OCI-LY7 (cell line): ENCODE measurements around the gene HSPBP1. TPM values are rescaled to one million over a fixed set of nuclear protein-coding genes. Genes with fewer than 3 reads are reported as not detected.

Experiments used
- BruUV-seq: library from RNA; stranded (reverse); fragments of 400-500 nt; replicated peaks from 2 replicates; lab custom pipeline; 2021; lab: Mats Ljungman, UMichigan
- CTCF ChIA-PET: fragments of 300-600 bp; sonication (Branson Sonifier 250); formaldehyde crosslinking; loops from one replicate; lab custom pipeline; 2022; ENCODE audit warnings: antibody characterized with exemption; ENCODE audit not compliant: unreplicated experiment; lab: Charles Lee
- POLR2A ChIA-PET: fragments of 300-600 bp; sonication (Branson Sonifier 250); formaldehyde crosslinking; loops from one replicate; lab custom pipeline; 2022; ENCODE audit warnings: antibody characterized with exemption; lab: Charles Lee
- DNase-seq: peaks from one replicate; pipeline ENCODE4 v3.0.0-alpha.2; 2015; ENCODE audit warnings: low spot score
- H2AFZ ChIP-seq: fragments of 200-600 bp; sonication (generic), shearing (Covaris generic); 2 replicates; pipeline ENCODE4 v1.6.1; 2014; ENCODE audit warnings: mild to moderate bottlenecking, antibody characterized with exemption, low read length, moderate library complexity
- H3K27ac ChIP-seq: fragments of 200-600 bp; sonication (generic); 2 replicates; pipeline ENCODE4 v1.5.1; 2014; ENCODE audit warnings: mixed run types, low read depth, mild to moderate bottlenecking, moderate library complexity, low read length, inconsistent platforms; ENCODE audit not compliant: poor library complexity, severe bottlenecking
- H3K36me3 ChIP-seq: fragments of 200-600 bp; sonication (generic); 2 replicates; pipeline ENCODE4 v1.6.1; 2014; ENCODE audit warnings: mild to moderate bottlenecking, antibody characterized with exemption, low read length, moderate library complexity, mixed read lengths; ENCODE audit not compliant: insufficient read depth
- H3K4me1 ChIP-seq: fragments of 200-600 bp; sonication (generic); 2 replicates; pipeline ENCODE4 v1.5.1; 2014; ENCODE audit warnings: mild to moderate bottlenecking, low read length; ENCODE audit not compliant: insufficient read depth, poor library complexity, severe bottlenecking
- H3K4me2 ChIP-seq: fragments of 200-600 bp; sonication (generic); 2 replicates; pipeline ENCODE4 v1.6.1; 2014; ENCODE audit warnings: mild to moderate bottlenecking, low read length
- H3K4me3 ChIP-seq: fragments of 200-600 bp; sonication (generic); 2 replicates; pipeline ENCODE4 v1.5.1; 2014; ENCODE audit warnings: mild to moderate bottlenecking, low read depth, low read length; ENCODE audit not compliant: poor library complexity, severe bottlenecking
- H3K79me2 ChIP-seq: fragments of 200-600 bp; sonication (generic); 2 replicates; pipeline ENCODE4 v1.6.1; 2016; ENCODE audit warnings: low read depth, mild to moderate bottlenecking, low read length, moderate library complexity, mixed read lengths; ENCODE audit not compliant: insufficient read depth
- H3K9me2 ChIP-seq: fragments of 200-600 bp; sonication (generic); 2 replicates; pipeline ENCODE4 v1.6.1; 2016; ENCODE audit warnings: mild to moderate bottlenecking, low read length, mixed read lengths; ENCODE audit not compliant: insufficient read depth
- H3K9me3 ChIP-seq: fragments of 200-600 bp; sonication (generic); 2 replicates; pipeline ENCODE4 v1.6.1; 2014; ENCODE audit warnings: mild to moderate bottlenecking, mixed run types, low read length, mixed read lengths
- H4K20me1 ChIP-seq: fragments of 200-600 bp; sonication (generic); 2 replicates; pipeline ENCODE4 v1.6.1; 2014; ENCODE audit warnings: mild to moderate bottlenecking, antibody characterized with exemption, low read length, moderate library complexity, mixed read lengths; ENCODE audit not compliant: insufficient read depth
- CTCF ChIP-seq: fragments of 200-600 bp; sonication (generic); conservative IDR thresholded peaks from 2 replicates; pipeline ENCODE4 v1.5.1; 2014; ENCODE audit warnings: mild to moderate bottlenecking, antibody characterized with exemption, low read length, moderate library complexity, mixed read lengths
- EZH2phosphoT487 ChIP-seq: fragments of 200-600 bp; sonication (generic); IDR thresholded peaks from 2 replicates; pipeline ENCODE4 v1.6.1; 2018; ENCODE audit warnings: low read depth, borderline replicate concordance, mild to moderate bottlenecking, mixed run types, antibody characterized with exemption, low read length, moderate library complexity, mixed read lengths
- intact Hi-C: fragments of 100-400 bp; cut with micrococcal nuclease; formaldehyde crosslinking; loops from one replicate; pipeline ENCODE4 v1.10.0; 2022; ENCODE audit not compliant: unreplicated experiment
- total RNA-seq, 2 experiments: library from RNA; depleted of rRNA in 1 of 2; stranded (reverse); fragments of >200 nt in 1 of 2; shearing (Covaris generic) in 1 of 2; gene quantifications; 2 replicates each; pipeline ENCODE4 v1.2.3, GENCODE V29; 2014 to 2022

HSPBP1 gene
- total RNA-seq, 2 experiments from 2014 or later = 38.7 to 41.3 TPM

GRCh38 chr19:55216461-55217198 lies 63.3 kb downstream of the HSPBP1 start:
- POLR2A ChIA-PET = no interaction called here
- peak; percentile 69 for DNase-seq
- Histone ChIP-seq H3K9me3 (no peaks in the 10 kb centered on the region), H3K4me1 (peaks cover 10% of the 10 kb centered on the region), H3K9me2 (no peaks in the 10 kb centered on the region), H3K36me3 (peaks cover 17% of the 10 kb centered on the region), H3K27ac (no peak overlapping the region), H3K4me3 (peak overlapping the region; percentile 63), H2AFZ (no peak overlapping the region; the same call in 1 of the 2 replicates), H3K79me2 (no peaks in the 10 kb centered on the region), H4K20me1 (no peaks in the 10 kb centered on the region), H3K4me2 (peak overlapping the region; percentile 67)
- TF ChIP-seq CTCF (no peak), EZH2phosphoT487 (no peak)
- intact Hi-C loops = no loop called here
- no TSS peak for BruUV-seq
- CTCF ChIA-PET = no interaction called here

DNA sequence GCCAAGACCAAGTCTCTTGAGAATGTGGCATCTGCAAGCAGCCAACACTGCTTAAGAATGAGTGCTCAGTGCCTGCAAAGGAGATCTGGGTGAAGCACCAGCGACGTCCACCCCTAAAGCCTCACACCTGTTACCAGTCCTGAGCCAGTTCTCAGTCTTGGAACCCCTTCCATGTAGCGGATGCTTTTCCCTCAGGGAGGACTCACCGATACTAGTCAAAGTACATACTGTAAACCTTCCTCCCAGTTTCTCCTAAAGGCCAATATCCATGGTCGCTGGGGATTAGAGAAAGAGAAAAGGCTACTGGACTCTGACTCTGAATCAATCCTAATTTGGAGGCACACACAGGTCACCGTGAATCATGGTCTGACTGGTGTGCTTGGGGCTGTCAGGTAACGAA lies 66.4 kb downstream of the HSPBP1 start:
- Histone ChIP-seq H3K4me3 (no peak overlapping the region), H3K4me2 (no peak overlapping the region), H3K4me1 (peaks cover 16% of the 10 kb centered on the region), H2AFZ (no peak overlapping the region), H3K9me2 (no peaks in the 10 kb centered on the region), H4K20me1 (no peaks in the 10 kb centered on the region), H3K79me2 (no peaks in the 10 kb centered on the region), H3K27ac (no peak overlapping the region), H3K9me3 (no peaks in the 10 kb centered on the region), H3K36me3 (no peaks in the 10 kb centered on the region)
- DNase-seq = no peak
- ChIA-PET POLR2A (no interaction called here), CTCF (no interaction called here)
- no TSS peak for BruUV-seq
- TF ChIP-seq EZH2phosphoT487 (no peak), CTCF (no peak)
- intact Hi-C loops = loop anchor here (2.0 kb wide), 1 partner anchor 41 kb away; no protein-coding TSS in a partner anchor

GRCh38 chr19:55212447-55212846 lies 67.5 kb downstream of the HSPBP1 start:
- Histone ChIP-seq H4K20me1 (no peaks in the 10 kb centered on the region), H3K79me2 (no peaks in the 10 kb centered on the region), H3K4me2 (no peak overlapping the region), H3K9me3 (no peaks in the 10 kb centered on the region), H3K4me1 (peaks cover 16% of the 10 kb centered on the region), H2AFZ (no peak overlapping the region), H3K27ac (no peak overlapping the region), H3K4me3 (no peak overlapping the region), H3K9me2 (no peaks in the 10 kb centered on the region), H3K36me3 (no peaks in the 10 kb centered on the region)
- BruUV-seq = no TSS peak
- ChIA-PET POLR2A (no interaction called here), CTCF (no interaction called here)
- DNase-seq = peak; percentile 87
- TF ChIP-seq CTCF (peak; percentile 97), EZH2phosphoT487 (no peak)
- intact Hi-C loops = loop anchor here (1.0 to 2.0 kb wide), 3 partner anchors 42 to 206 kb away; no protein-coding TSS in a partner anchor
